ENCODE results near the gene LECT2.

The LECT2 gene

GRCh38 chr5:135954899-135955298 lies at the start of gene LECT2:
Gene LECT2 (minus strand): TSS chr5:135954983. CDS start chr5:135954833, 150 bp downstream.
- no peak for TF ChIP-seq CTCF (conservative IDR thresholded peaks at IDR 0.05; ENCODE audit: low read depth, low read length)
- H4K20me1 ChIP-seq (ENCODE audit: insufficient read depth) = no peaks in the 10 kb centered on the region
- H3K36me3 ChIP-seq (ENCODE audit: insufficient read depth) = no peaks in the 10 kb centered on the region
- no peak within 1 kb of the TSS for H3K27ac ChIP-seq
- no peaks in the 10 kb centered on the region for H3K27me3 ChIP-seq (ENCODE audit: insufficient read depth, low read depth)
- no peak within 1 kb of the TSS for H3K4me3 ChIP-seq (IDR thresholded peaks at IDR 0.05; ENCODE audit: insufficient read depth, low read depth, low read length)
- H2AFZ ChIP-seq (ENCODE audit: low read depth) = no peak within 1 kb of the TSS
- no peak within 1 kb of the TSS for H3K4me2 ChIP-seq
- no peaks in the 10 kb centered on the region for H3K79me2 ChIP-seq (ENCODE audit: insufficient read depth, low read depth)
- H3K4me1 ChIP-seq (ENCODE audit: low read depth, poor library complexity, severe bottlenecking) = no peaks in the 10 kb centered on the region
- no peak within 1 kb of the TSS for H3K9ac ChIP-seq

DNA sequence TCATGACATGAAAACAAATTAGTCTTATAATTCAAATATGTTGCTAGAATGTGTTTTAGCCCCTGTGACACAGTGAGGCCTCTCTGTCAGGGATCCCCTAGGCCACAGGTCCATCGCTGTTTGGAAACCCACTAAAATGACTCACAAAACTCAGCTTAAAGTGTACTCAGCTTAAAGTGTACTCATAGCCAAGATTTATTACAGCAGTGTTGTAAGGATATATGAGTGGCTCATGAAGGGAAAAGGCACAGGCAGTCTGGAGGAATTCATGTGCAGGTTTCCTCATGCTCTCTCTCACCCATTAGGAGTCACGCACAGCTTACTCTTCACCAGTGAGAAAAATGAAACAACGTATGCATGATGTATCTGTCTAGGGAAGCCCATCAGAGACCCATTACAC lies 49.7 kb upstream of the LECT2 start:
- H3K4me2 ChIP-seq = no peak overlapping the region
- no peaks in the 10 kb centered on the region for H3K4me1 ChIP-seq (ENCODE audit: low read depth, poor library complexity, severe bottlenecking)
- no peaks in the 10 kb centered on the region for H3K79me2 ChIP-seq (ENCODE audit: insufficient read depth, low read depth)
- no peaks in the 10 kb centered on the region for H3K36me3 ChIP-seq (ENCODE audit: insufficient read depth)
- no peak for TF ChIP-seq CTCF (conservative IDR thresholded peaks at IDR 0.05; ENCODE audit: low read depth, low read length)
- H3K4me3 ChIP-seq (IDR thresholded peaks at IDR 0.05; ENCODE audit: insufficient read depth, low read depth, low read length) = no peak overlapping the region
- no peak overlapping the region for H3K9ac ChIP-seq
- H3K27me3 ChIP-seq (ENCODE audit: insufficient read depth, low read depth) = no peaks in the 10 kb centered on the region
- no peaks in the 10 kb centered on the region for H4K20me1 ChIP-seq (ENCODE audit: insufficient read depth)
- H3K27ac ChIP-seq = no peak overlapping the region
- no peak overlapping the region for H2AFZ ChIP-seq (ENCODE audit: low read depth)

DNA sequence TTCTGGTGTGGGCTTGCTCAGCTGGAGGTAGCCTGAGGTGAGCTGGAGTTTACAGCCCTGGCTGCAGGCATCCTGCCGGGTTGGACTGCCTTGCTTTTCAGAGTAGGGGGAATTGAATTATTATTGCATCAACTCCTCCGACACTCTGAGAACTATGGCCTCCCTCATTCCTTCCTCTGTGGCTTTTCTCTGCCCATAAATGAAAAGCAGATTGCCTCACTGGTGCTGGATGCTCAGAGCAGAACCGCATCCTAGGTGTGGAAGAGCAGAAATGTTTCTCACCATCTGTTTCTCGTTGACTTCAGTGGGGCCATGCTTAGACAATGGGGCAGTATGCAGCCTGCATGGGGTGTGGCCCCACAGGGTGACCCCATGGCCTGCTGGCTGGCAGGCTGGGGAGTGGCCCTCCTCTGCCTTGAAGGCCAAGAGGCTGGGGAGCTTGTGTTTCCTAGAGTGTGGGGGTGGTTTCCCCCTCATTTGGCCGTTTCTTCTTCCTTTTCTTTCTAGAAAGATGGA lies 46.7 kb upstream of the LECT2 start:
- H3K4me1 ChIP-seq (ENCODE audit: low read depth, poor library complexity, severe bottlenecking) = no peaks in the 10 kb centered on the region
- no peaks in the 10 kb centered on the region for H3K36me3 ChIP-seq (ENCODE audit: insufficient read depth)
- no peak overlapping the region for H3K9ac ChIP-seq
- no peaks in the 10 kb centered on the region for H4K20me1 ChIP-seq (ENCODE audit: insufficient read depth)
- H3K4me2 ChIP-seq = no peak overlapping the region
- no peak overlapping the region for H3K4me3 ChIP-seq (IDR thresholded peaks at IDR 0.05; ENCODE audit: insufficient read depth, low read depth, low read length)
- no peak overlapping the region for H2AFZ ChIP-seq (ENCODE audit: low read depth)
- no peak for TF ChIP-seq CTCF (conservative IDR thresholded peaks at IDR 0.05; ENCODE audit: low read depth, low read length)
- H3K79me2 ChIP-seq (ENCODE audit: insufficient read depth, low read depth) = no peaks in the 10 kb centered on the region
- no peak overlapping the region for H3K27ac ChIP-seq
- no peaks in the 10 kb centered on the region for H3K27me3 ChIP-seq (ENCODE audit: insufficient read depth, low read depth)

DNA sequence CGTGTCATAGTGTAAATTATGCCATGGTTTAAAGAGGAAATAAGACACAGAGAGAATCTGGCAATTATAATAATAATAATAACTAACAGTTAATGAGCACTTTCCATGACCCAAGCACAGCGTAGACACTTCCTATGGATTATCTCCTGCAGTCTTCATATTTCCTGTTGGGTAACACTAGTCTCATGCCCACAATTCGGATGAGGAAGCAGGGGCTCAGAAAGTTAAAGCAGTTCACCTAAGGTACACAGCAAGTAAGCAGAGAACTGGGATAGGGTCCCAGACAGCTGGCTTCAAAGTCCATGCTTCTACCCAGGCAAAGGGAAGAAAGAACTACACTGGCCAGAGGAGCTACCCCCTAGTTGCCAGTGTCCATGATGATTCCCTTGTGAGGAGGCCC lies 46.1 kb upstream of the LECT2 start:
- H3K9ac ChIP-seq = no peak overlapping the region
- H3K27ac ChIP-seq = no peak overlapping the region
- H3K4me3 ChIP-seq (IDR thresholded peaks at IDR 0.05; ENCODE audit: insufficient read depth, low read depth, low read length) = no peak overlapping the region
- no peaks in the 10 kb centered on the region for H4K20me1 ChIP-seq (ENCODE audit: insufficient read depth)
- H2AFZ ChIP-seq (ENCODE audit: low read depth) = no peak overlapping the region
- no peak for TF ChIP-seq CTCF (conservative IDR thresholded peaks at IDR 0.05; ENCODE audit: low read depth, low read length)
- no peaks in the 10 kb centered on the region for H3K36me3 ChIP-seq (ENCODE audit: insufficient read depth)
- no peaks in the 10 kb centered on the region for H3K79me2 ChIP-seq (ENCODE audit: insufficient read depth, low read depth)
- no peaks in the 10 kb centered on the region for H3K4me1 ChIP-seq (ENCODE audit: low read depth, poor library complexity, severe bottlenecking)
- no peak overlapping the region for H3K4me2 ChIP-seq
- no peaks in the 10 kb centered on the region for H3K27me3 ChIP-seq (ENCODE audit: insufficient read depth, low read depth)
